Trophoblast cell (in vitro differentiated cells and primary cell): ENCODE results near the gene EFR3B.

Source experiments
- DNase-seq, 2 donors: peaks; one replicate each; pipeline ENCODE4 v3.0.0-alpha.2; 2016
- H2AFZ ChIP-seq: 2 replicates; pipeline ENCODE4 v1.6.1; 2013; ENCODE audit warnings: low read length, moderate library complexity, mild to moderate bottlenecking; ENCODE audit not compliant: insufficient read depth, poor library complexity
- H2AK5ac ChIP-seq: 2 replicates; pipeline ENCODE4 v1.6.1; 2013; ENCODE audit warnings: mild to moderate bottlenecking, low read length
- H2BK120ac ChIP-seq: 2 replicates; pipeline ENCODE4 v1.6.1; 2013; ENCODE audit warnings: low read length, mild to moderate bottlenecking, moderate library complexity; ENCODE audit not compliant: insufficient read depth, poor library complexity
- H2BK12ac ChIP-seq: 2 replicates; pipeline ENCODE4 v1.6.1; 2013; ENCODE audit warnings: mild to moderate bottlenecking, low read length, moderate library complexity
- H2BK5ac ChIP-seq: 2 replicates; pipeline ENCODE4 v1.6.1; 2013; ENCODE audit warnings: low read length, low read depth, moderate library complexity, mild to moderate bottlenecking; ENCODE audit not compliant: poor library complexity
- H3K14ac ChIP-seq: 2 replicates; pipeline ENCODE4 v1.6.1; 2013; ENCODE audit warnings: mild to moderate bottlenecking, low read length
- H3K18ac ChIP-seq: 2 replicates; pipeline ENCODE4 v1.6.1; 2013; ENCODE audit warnings: mild to moderate bottlenecking, low read length
- H3K23ac ChIP-seq: 2 replicates; pipeline ENCODE4 v1.6.1; 2013; ENCODE audit warnings: low read length
- H3K27ac ChIP-seq: 2 replicates; pipeline ENCODE4 v1.5.1; 2013; ENCODE audit warnings: low read depth, mild to moderate bottlenecking, inconsistent platforms, low read length, moderate library complexity
- H3K27me3 ChIP-seq: 2 replicates; pipeline ENCODE4 v1.6.1; 2013; ENCODE audit warnings: inconsistent platforms, mild to moderate bottlenecking, low read length, moderate library complexity; ENCODE audit not compliant: insufficient read depth
- H3K36me3 ChIP-seq, 2 experiments: 1 replicate in 1 of 2; 2 replicates in 1 of 2; pipeline ENCODE4 v1.6.1; 2013; ENCODE audit warnings: low read length in 2 of 2, mild to moderate bottlenecking in 2 of 2, moderate library complexity in 1 of 2; ENCODE audit not compliant: insufficient read depth in 2 of 2, control insufficient read depth in 1 of 2
- H3K4ac ChIP-seq: 2 replicates; pipeline ENCODE4 v1.6.1; 2013; ENCODE audit warnings: low read depth, mild to moderate bottlenecking, low read length, moderate library complexity
- H3K4me1 ChIP-seq, 2 experiments: 1 replicate in 1 of 2; 2 replicates in 1 of 2; pipeline ENCODE4 v1.6.1; 2013; ENCODE audit warnings: low read length in 2 of 2, mild to moderate bottlenecking in 2 of 2, moderate library complexity in 1 of 2; ENCODE audit not compliant: insufficient read depth in 2 of 2, control insufficient read depth in 1 of 2
- H3K4me2 ChIP-seq: 2 replicates; pipeline ENCODE4 v1.6.1; 2013; ENCODE audit warnings: inconsistent platforms, mild to moderate bottlenecking, low read length, moderate library complexity
- H3K4me3 ChIP-seq: 2 replicates; pipeline ENCODE4 v1.5.1; 2013; ENCODE audit warnings: mild to moderate bottlenecking, low read depth, low read length, inconsistent platforms
- H3K79me1 ChIP-seq: one replicate; pipeline ENCODE4 v1.6.1; 2013; ENCODE audit warnings: low read length
- H3K79me2 ChIP-seq: 2 replicates; pipeline ENCODE4 v1.6.1; 2013; ENCODE audit warnings: low read length, mild to moderate bottlenecking; ENCODE audit not compliant: control insufficient read depth, insufficient read depth, poor library complexity
- H3K9ac ChIP-seq: 2 replicates; pipeline ENCODE4 v1.6.1; 2013; ENCODE audit warnings: mild to moderate bottlenecking, low read length
- H3K9me3 ChIP-seq: 2 replicates; pipeline ENCODE4 v1.6.1; 2013; ENCODE audit warnings: low read depth, mild to moderate bottlenecking, control low read depth, inconsistent platforms, low read length; ENCODE audit not compliant: insufficient read depth
- H4K12ac ChIP-seq: 2 replicates; pipeline ENCODE4 v1.6.1; 2013; ENCODE audit warnings: low read depth, mild to moderate bottlenecking, low read length, moderate library complexity
- H4K8ac ChIP-seq: 2 replicates; pipeline ENCODE4 v1.6.1; 2013; ENCODE audit warnings: low read depth, mild to moderate bottlenecking, low read length, moderate library complexity
- H4K91ac ChIP-seq: one replicate; pipeline ENCODE4 v1.6.1; 2013; ENCODE audit warnings: low read depth, mild to moderate bottlenecking, low read length, moderate library complexity
- WGBS: extraction: QIAGEN DNeasy Blood & Tissue Kit; methylation state at CpG from one replicate; pipeline ENCODE4 v1.1.7; 2013; ENCODE audit warnings: missing lambda C conversion rate; ENCODE audit not compliant: insufficient read length, insufficient coverage; ENCODE audit errors: extremely low coverage; 5-methylcytosine and 5-hydroxymethylcytosine counted together

The EFR3B gene

GRCh38 chr2:25071966-25072365 lies 30.1 kb downstream of the EFR3B start:
- no peaks in the 10 kb centered on the region for H3K36me3 ChIP-seq
- no peak overlapping the region for H2BK5ac ChIP-seq
- H3K4me2 ChIP-seq = no peak overlapping the region
- no peak overlapping the region for H3K9ac ChIP-seq
- no peak overlapping the region for H3K23ac ChIP-seq
- no peaks in the 10 kb centered on the region for H3K79me2 ChIP-seq
- H3K18ac ChIP-seq = no peak overlapping the region
- peak in 1 of 2 donors; percentile 19 for DNase-seq
- H3K27ac ChIP-seq = no peak overlapping the region
- H2AK5ac ChIP-seq = no peak overlapping the region
- no peak overlapping the region for H3K14ac ChIP-seq
- H3K4me1 ChIP-seq = no peaks in the 10 kb centered on the region
- no CpG with 5 or more reads among the region's 8 CpGs for WGBS
- no peak overlapping the region for H2BK120ac ChIP-seq
- no peak overlapping the region for H4K91ac ChIP-seq
- H3K27me3 ChIP-seq = no peaks in the 10 kb centered on the region
- H3K4ac ChIP-seq = no peak overlapping the region
- H4K8ac ChIP-seq = no peak overlapping the region
- no peaks in the 10 kb centered on the region for H3K9me3 ChIP-seq
- H3K79me1 ChIP-seq = no peaks in the 10 kb centered on the region
- no peak overlapping the region for H4K12ac ChIP-seq
- no peak overlapping the region for H2AFZ ChIP-seq
- no peak overlapping the region for H2BK12ac ChIP-seq
- H3K4me3 ChIP-seq = no peak overlapping the region

- Histone ChIP-seq H3K18ac (no peak overlapping the region), H3K27me3 (no peaks in the 10 kb centered on the region), H3K27ac (no peak overlapping the region), H2BK5ac (no peak overlapping the region), H3K9ac (no peak overlapping the region), H4K12ac (no peak overlapping the region), H3K9me3 (no peaks in the 10 kb centered on the region), H3K36me3 (no peaks in the 10 kb centered on the region), H2BK120ac (no peak overlapping the region), H2AFZ (no peak overlapping the region), H4K8ac (no peak overlapping the region), H3K79me1 (no peaks in the 10 kb centered on the region), H3K4me2 (no peak overlapping the region), H3K4me3 (no peak overlapping the region), H3K14ac (no peak overlapping the region), H3K23ac (no peak overlapping the region), H3K4ac (no peak overlapping the region), H3K79me2 (no peaks in the 10 kb centered on the region), H2BK12ac (no peak overlapping the region), H4K91ac (no peak overlapping the region), H2AK5ac (no peak overlapping the region), H3K4me1 (no peaks in the 10 kb centered on the region)
- peak; percentile 14 to 42 for DNase-seq
- WGBS = no CpG with 5 or more reads among the region's 1 CpG
Observed at GRCh38 chr2:25072606-25073005, 30.7 kb downstream of the EFR3B start.

DNA sequence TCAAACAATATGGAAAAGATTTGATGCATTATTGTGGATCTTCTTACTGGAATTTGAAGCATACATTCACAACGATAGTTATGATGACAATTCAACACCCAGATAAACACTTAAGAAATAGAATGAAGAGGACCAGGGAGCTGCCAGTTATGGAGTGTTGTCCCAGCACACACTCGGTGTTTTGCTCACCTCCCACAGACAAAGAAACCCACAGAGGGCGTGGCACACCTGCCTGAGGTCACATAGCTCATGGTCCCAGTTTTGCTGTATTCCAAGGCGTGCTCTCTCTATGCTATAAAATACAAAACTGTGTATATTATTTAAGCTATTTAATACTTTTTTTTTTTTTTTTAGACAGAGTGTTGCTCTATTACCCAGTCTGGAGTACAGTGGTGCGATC lies 31.1 kb downstream of the EFR3B start:
- Histone ChIP-seq H4K8ac (no peak overlapping the region), H3K9me3 (no peaks in the 10 kb centered on the region), H3K27ac (no peak overlapping the region), H3K4me2 (no peak overlapping the region), H3K9ac (no peak overlapping the region), H4K12ac (no peak overlapping the region), H3K36me3 (no peaks in the 10 kb centered on the region), H3K27me3 (no peaks in the 10 kb centered on the region), H3K4me3 (no peak overlapping the region), H2BK5ac (no peak overlapping the region), H3K4ac (no peak overlapping the region), H2AFZ (no peak overlapping the region), H2BK120ac (no peak overlapping the region), H3K79me1 (no peaks in the 10 kb centered on the region), H3K14ac (no peak overlapping the region), H3K23ac (no peak overlapping the region), H3K4me1 (no peaks in the 10 kb centered on the region), H3K18ac (no peak overlapping the region), H2AK5ac (no peak overlapping the region), H2BK12ac (no peak overlapping the region), H3K79me2 (no peaks in the 10 kb centered on the region), H4K91ac (no peak overlapping the region)
- DNase-seq = no peak
- no CpG with 5 or more reads among the region's 5 CpGs for WGBS

- H3K14ac ChIP-seq = no peak overlapping the region
- no peak overlapping the region for H2BK12ac ChIP-seq
- DNase-seq = no peak
- no peak overlapping the region for H2AFZ ChIP-seq
- no peaks in the 10 kb centered on the region for H3K79me1 ChIP-seq
- no CpG with 5 or more reads among the region's 4 CpGs for WGBS
- no peak overlapping the region for H3K4me3 ChIP-seq
- no peak overlapping the region for H4K91ac ChIP-seq
- no peaks in the 10 kb centered on the region for H3K9me3 ChIP-seq
- no peaks in the 10 kb centered on the region for H3K4me1 ChIP-seq
- no peak overlapping the region for H3K18ac ChIP-seq
- no peaks in the 10 kb centered on the region for H3K79me2 ChIP-seq
- no peak overlapping the region for H3K4ac ChIP-seq
- no peak overlapping the region for H3K4me2 ChIP-seq
- no peak overlapping the region for H3K23ac ChIP-seq
- no peak overlapping the region for H4K12ac ChIP-seq
- H3K27me3 ChIP-seq = no peaks in the 10 kb centered on the region
- H3K36me3 ChIP-seq = no peaks in the 10 kb centered on the region
- no peak overlapping the region for H3K9ac ChIP-seq
- no peak overlapping the region for H4K8ac ChIP-seq
- H2AK5ac ChIP-seq = no peak overlapping the region
- H2BK120ac ChIP-seq = no peak overlapping the region
- H2BK5ac ChIP-seq = no peak overlapping the region
- no peak overlapping the region for H3K27ac ChIP-seq
Observed at GRCh38 chr2:25073914-25074313, 32.0 kb downstream of the EFR3B start.
